Upper lobe of left lung (tissue), 4 donors: ENCODE data around the gene PRKCE.
A peak's percentile ranks its signal among the peaks of the same experiment; 100 is the strongest.

ENCODE experiments used
- EP300 ChIP-seq, 4 donors: sonication (generic); formaldehyde crosslinking; IDR thresholded peaks; one replicate each; pipeline ENCODE4 v1.5.1; 2017; ENCODE audit warnings: antibody characterized with exemption in 4 of 4, control low read depth in 2 of 4
- POLR2A ChIP-seq, 4 donors: fragments of 450-650 bp; IDR thresholded peaks; one replicate each; pipeline ENCODE4 v1.5.1; 2016 to 2017; ENCODE audit warnings: antibody characterized with exemption in 4 of 4, mild to moderate bottlenecking in 2 of 4
- TF ChIP-seq, protein P1 (sequence below), 6 experiments: fragments of 450-650 bp in 4 of 6; fragments of 200-600 bp in 2 of 6; sonication (generic) in 2 of 6; IDR thresholded peaks; one replicate each; pipeline ENCODE4 v1.5.1; 2016 to 2019; ENCODE audit warnings: antibody characterized with exemption in 6 of 6

DNA sequence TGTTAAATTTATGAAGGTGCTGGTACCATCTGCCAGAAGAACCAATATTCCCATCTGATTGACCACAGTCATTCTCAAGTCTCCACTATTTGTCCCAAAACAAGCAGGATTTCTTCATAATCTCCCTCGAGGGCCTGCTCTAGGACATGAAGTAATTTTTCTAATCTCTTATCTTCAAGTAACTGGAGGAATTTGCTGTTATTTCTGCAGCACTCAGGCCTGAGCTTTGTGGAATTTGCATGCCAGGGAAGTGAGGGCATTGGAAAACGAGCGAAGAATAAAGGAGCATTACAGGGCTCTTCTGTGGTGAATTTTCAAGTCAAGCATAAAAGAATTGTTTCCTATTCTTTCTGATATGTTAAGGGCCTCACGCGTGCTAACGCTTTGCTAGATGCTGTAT is 484.5 kb downstream of the PRKCE start:
- no peak for TF ChIP-seq POLR2A (IDR thresholded peaks at IDR 0.05)
- TF ChIP-seq, protein P1, sequence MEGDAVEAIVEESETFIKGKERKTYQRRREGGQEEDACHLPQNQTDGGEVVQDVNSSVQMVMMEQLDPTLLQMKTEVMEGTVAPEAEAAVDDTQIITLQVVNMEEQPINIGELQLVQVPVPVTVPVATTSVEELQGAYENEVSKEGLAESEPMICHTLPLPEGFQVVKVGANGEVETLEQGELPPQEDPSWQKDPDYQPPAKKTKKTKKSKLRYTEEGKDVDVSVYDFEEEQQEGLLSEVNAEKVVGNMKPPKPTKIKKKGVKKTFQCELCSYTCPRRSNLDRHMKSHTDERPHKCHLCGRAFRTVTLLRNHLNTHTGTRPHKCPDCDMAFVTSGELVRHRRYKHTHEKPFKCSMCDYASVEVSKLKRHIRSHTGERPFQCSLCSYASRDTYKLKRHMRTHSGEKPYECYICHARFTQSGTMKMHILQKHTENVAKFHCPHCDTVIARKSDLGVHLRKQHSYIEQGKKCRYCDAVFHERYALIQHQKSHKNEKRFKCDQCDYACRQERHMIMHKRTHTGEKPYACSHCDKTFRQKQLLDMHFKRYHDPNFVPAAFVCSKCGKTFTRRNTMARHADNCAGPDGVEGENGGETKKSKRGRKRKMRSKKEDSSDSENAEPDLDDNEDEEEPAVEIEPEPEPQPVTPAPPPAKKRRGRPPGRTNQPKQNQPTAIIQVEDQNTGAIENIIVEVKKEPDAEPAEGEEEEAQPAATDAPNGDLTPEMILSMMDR (IDR thresholded peaks at IDR 0.05): no peak
- peak in 1 of 4 donors; percentile 29 for TF ChIP-seq EP300 (IDR thresholded peaks at IDR 0.05)
